Hematopoietic multipotent progenitor cell treated with erythropoietin and hydrocortisone succinate and interleukin-3 and kit ligand, for 17 days (in vitro differentiated cells): Measurements from ENCODE around the gene BIRC3.
"Not testable (repeated sequence)": the region's sequence is repeated elsewhere in the genome, so short reads cannot be mapped to it uniquely, and the experiment has no call there.

Experiments used
- DNase-seq: peaks from one replicate; pipeline ENCODE4 v3.0.0-alpha.2; 2015; ENCODE audit warnings: low spot score

BIRC3 gene

DNA sequence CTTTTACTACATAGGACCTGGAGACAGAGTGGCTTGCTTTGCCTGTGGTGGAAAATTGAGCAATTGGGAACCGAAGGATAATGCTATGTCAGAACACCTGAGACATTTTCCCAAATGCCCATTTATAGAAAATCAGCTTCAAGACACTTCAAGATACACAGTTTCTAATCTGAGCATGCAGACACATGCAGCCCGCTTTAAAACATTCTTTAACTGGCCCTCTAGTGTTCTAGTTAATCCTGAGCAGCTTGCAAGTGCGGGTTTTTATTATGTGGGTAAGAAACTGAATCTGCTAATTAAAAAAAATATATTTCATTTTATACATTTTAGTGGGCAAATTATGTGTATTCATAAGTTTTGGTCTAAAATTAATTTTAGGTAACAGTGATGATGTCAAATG lies 7.8 kb downstream of the BIRC3 start:
- no peak for DNase-seq

DNA sequence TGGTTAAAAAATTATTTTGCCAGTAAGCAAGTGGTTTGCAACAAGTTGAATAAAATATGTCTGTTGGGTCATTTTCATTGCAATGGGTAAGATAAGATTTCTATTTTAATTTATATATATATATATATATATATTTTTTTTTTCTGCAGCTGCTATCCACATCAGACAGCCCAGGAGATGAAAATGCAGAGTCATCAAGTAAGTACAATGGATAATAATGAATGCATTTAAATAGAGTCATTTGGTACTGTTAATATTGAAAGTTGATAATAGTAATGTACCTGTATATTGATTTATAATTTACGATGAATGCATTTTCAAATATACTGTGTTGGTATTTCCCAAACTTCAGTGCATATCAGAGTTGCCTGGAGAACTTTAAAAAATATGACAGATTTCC lies 11.5 kb downstream of the BIRC3 start:
- DNase-seq: no peak

DNA sequence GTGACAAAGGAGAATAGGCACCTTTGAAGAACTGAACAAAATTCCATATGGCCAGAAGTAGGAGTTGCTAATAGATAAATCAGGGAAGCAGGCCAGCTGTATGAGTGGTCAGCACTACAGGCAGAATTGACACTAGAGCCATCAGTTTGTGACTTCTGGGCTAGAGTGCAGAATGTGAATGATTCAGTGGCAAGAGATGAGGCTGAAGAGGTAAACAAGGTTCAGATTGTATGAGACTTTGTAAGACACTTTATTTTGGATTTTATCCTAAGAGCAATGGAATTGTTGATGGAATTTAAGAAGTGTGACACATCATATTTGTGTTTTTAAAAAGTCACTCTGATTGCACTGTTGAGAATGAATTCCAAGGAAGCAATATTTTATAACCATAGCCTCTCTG lies 12.9 kb downstream of the BIRC3 start:
- no peak for DNase-seq

DNA sequence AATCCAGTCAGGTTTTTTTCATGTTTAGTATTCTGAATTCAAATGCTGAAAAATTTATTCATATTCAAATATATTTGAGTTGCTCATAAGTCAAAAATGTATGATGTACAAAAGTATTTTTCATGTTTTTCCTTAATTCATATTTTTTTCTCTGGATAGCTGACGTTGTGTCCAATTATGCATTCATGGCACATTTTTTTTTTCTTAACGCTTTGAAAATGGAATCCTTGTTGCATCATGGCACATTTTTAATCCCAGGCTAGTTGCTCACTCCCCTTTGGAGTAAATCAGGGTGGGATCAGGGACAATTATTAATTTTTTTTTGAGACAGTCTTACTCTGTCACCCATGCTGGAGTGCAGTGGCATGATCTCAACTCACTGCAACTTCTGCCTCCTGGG lies 14.1 kb downstream of the BIRC3 start:
- no peak for DNase-seq

DNA sequence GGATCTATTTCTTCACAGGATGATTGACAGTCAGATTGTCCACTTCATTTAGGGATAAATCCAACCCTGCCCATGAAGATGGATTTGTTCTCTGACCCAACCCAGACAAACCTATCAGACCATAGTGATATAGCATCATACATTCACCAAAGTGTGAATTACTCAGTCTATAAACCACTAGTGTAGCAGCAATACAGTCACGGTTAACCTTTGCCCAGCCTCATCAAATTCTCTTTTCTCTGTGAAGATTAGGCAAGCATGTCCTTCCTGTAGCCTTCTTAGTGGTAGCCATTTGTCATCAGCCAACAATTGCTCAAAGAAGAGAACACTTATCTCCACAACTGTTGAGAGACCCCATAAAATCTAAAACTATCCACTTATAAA lies 15.3 kb downstream of the BIRC3 start:
- no peak for DNase-seq

DNA sequence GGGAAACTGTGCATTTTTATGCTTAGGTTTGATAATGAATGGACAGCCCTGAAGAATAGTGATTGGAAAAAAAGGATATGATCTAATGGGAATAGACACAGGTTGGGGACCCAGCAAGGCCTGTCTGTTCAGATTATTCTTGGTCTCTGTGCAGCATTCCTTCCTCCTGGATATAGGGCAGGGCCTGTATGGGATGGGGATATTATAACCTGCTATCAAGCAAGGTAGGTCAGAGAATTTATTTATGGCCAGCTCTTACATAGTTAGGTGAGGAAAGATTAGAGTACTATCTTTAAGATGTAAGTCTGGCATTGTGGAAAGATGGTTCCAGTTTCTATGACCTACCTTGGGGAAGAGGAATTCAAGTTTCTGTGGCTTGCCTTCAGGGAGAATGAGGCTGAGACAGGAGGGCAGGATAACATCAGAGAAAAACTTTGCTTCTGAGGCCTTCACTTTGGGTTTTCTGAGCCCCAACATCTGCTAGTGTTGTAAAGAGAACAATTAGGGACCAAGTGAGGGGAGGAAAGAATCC lies 21.3 kb downstream of the BIRC3 start:
- DNase-seq: no peak

DNA sequence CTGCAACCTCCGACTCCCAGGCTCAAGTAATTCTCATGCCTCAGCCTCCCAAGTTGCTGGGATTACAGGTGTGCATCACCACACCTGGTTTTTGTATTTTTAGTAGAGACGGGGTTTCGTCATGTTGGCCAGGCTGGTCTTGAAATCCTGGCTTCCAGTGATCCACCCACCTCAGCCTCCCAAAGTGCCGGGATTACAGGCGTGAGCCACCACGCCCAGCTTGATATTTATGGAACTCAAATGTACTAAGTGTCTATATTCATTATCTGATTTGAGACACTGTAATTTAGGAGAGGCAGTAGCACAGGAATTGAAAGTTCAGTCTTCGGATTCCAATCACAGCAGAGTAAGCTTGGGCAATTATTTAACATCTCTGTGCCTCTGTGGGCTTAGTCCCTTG lies 24.0 kb downstream of the BIRC3 start:
- not testable (repeated sequence) for DNase-seq

DNA sequence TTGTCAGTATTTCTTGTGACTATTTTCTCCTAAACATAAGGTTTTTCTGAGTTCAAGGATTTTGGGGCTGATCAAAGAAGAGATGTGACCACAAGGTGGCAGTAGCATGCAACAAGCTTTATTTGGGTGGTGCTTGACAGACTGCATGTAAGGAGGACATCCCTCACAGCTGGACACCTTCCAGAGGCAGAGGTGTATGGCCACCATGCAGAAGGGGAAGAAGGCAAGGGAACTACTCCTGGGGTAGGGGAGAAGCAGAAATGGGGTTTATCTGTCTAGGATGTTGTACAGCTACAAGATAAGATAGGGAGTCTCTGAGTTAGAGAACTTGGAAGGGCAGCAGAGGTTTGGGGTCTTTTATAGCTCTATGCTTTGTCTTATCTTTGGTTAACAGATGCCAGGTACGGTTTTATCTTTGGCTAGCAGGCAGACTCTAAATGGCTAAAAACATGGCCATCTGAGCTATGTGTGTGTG lies 24.6 kb downstream of the BIRC3 start:
- peak; percentile 96 for DNase-seq

DNA sequence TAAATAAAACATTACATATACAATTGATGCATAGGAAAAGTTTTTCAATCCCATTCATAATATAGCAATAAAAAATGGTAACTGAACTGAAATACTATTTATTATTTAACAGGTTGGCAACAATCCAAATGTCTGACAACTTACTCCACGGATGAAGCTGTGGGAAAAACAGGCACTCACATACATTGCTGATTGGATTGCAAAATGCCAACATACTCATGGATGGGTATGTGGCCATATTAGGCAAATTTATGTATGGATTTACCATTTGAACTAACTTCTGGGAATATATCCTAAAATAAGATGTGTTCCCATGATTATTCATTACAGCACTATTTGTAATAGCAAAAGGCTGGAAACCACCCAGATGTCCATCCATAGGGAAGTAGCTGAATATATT lies 26.5 kb downstream of the BIRC3 start:
- peak; percentile 62 for DNase-seq

DNA sequence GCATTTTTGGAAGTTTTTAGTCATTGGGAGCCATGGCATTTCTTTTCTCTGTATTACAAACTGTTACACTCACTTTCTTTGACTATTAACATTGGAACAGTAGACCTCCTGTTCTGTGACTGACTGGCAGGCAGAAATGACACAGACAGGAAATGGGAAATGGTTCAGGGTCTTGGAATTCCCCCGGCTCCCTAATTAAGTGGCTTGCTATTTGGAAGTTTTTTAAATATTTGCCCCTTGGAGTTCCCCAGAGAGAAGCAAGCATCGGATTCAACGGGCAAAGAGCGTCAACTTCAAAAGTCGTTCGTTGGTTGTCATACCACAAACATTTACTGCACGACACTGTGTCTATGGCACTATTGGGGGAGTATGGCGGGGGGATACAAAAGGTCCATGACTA lies 28.6 kb downstream of the BIRC3 start:
- peak; percentile 62 for DNase-seq

DNA sequence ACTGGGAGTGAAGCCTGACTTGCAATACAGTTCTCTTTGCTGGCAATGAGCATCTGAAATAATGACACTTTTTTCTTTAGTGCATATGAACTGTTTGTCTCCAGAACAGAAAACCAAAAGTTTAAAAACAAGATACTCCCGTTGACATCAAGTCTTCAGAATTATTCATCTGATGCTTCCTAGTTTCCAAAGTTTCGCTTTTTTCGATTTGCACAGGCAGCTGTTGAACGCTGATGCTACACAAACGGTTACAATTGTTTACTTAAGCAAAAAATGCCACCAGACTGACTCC lies 29.1 kb downstream of the BIRC3 start:
- no peak for DNase-seq

DNA sequence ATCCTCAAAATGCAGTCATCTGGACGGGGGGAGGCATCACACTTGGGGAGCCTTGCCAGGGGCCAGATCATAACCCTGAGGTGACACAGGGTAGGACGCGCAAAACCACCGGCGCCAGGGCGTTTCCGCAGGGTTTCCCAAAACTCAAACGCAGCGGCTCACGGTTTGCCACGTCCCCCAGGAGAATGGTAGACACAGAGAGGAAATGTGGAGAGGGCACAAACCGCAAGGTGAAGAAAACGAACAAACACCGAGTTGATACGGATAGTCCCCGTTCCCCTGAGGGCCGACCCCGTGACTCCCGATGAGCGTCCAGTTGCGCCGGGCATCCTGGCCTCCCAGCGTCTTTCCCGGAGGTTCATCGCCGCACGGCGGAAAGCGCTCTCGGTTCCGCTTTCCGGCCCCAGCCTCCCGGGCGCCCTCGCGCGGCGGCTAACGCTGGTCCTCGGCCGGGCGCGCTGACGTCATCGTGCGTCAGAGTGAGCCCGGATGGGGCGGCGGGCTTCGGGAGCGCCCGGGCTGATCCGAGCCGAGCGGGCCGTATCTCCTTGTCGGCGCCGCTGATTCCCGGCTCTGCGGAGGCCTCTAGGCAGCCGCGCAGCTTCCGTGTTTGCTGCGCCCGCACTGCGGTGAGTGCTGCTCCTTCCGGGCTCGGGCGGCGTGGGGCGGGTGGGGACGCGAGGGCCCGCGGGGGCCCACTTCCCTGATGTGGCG lies 29.6 kb downstream of the BIRC3 start, which contains the start of gene BIRC2:
BIRC2 (plus strand) TSS at position 467 of the 714 bp plus-strand sequence. CDS start 2,641 bp downstream, outside the sequence.
- peak; percentile 95 for DNase-seq

DNA sequence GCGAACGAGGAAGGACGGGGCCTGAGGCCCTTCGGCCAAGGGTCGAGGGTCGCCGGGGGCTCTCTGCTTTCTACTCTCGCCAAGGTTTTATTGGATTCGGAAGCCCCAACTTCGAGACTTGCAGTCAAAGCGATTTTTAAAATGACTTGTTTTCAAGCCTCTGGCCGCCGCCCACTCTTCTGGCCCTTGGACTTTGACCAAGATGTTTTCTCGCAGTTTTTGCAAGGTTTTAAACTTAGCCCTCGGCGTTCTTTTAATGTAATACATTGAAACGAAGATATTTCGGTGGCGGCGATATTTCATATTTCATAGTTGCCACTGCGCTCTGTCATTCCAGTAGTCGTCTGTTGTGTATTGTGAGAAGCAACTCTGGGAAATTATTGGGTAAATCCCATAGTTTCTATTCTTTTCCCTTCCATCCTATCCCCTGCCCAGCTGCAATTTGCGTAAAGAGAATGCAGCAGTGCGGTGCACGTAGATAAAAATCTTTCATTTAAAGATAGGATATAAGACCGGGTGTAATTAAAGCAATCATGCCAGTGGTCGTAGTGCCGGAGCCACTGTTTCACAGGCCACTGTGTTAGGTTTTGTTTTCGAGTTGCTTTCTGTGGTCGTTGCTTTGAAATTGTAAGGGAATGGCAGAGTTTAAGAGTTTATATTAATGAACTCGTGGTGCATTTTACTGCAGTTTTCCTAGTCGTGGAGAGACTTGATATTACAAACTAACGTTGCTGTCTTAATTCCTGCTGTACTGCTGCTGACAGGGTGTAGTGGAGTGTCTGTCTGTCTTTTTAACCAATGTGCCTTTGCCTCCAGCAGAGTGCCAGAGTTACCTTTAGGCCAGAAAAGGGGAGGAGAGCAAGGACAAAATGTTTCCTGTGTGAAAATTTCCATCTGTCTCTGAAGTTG lies 30.4 kb downstream of the BIRC3 start:
- DNase-seq: peak; percentile 74

DNA sequence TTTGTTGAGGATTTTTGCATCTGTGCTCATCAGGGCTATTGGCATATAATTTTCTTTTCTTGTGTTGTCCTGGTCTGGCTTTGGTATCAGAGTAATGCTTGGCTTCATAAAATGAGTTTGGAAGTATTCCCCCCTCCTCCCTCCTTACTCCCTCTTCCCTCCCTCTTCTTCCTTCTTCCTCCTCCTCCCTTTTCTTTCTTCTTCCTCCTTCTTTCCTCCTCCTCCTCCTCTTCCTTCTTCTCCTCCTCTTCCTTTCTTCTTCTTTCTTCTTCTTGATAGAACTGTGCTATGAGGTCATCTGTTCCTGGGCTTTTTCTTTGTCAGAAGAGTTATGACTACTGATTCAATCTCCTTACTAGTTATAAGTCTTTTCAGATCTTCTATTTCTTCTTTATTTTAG lies 39.8 kb downstream of the BIRC3 start:
- no peak for DNase-seq

DNA sequence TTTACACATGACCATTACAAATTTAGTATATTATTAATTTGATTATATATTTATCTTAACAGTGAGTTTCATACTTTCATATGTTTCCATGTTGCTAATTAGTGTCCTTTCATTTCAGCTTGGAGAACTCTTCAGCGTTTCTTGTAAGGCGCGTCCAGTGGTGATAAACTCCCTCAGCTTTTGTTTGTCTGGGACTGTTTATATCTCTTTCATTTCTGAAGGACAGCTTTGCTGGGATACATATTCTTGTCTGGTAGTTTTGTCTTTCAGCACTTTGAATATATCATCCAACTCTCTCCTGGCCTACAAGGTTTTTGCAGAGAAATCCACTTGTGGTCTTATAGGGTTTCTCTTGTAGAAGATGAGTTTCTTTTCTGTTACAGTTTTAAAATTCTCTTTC lies 42.1 kb downstream of the BIRC3 start:
- DNase-seq: no peak

DNA sequence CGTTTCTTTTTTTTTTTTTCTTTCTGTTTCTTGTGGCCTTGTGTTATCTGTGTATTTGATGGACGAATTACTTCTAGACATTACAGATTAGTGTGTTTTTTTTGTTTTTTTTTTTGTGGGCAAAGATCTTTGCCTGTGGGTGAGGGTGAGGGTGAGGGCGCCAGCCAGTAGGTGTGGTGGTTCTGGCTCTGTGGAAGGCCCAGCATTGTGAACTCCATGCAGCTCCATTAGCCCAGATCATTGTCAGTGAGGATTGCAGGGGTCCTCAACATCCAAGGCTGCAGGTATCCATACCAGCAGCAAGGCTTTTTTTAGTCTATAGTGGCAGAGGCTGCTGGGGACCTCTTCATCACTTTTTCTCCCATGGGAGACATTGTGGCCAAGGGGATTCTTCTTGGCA lies 43.4 kb downstream of the BIRC3 start:
- DNase-seq: no peak

DNA sequence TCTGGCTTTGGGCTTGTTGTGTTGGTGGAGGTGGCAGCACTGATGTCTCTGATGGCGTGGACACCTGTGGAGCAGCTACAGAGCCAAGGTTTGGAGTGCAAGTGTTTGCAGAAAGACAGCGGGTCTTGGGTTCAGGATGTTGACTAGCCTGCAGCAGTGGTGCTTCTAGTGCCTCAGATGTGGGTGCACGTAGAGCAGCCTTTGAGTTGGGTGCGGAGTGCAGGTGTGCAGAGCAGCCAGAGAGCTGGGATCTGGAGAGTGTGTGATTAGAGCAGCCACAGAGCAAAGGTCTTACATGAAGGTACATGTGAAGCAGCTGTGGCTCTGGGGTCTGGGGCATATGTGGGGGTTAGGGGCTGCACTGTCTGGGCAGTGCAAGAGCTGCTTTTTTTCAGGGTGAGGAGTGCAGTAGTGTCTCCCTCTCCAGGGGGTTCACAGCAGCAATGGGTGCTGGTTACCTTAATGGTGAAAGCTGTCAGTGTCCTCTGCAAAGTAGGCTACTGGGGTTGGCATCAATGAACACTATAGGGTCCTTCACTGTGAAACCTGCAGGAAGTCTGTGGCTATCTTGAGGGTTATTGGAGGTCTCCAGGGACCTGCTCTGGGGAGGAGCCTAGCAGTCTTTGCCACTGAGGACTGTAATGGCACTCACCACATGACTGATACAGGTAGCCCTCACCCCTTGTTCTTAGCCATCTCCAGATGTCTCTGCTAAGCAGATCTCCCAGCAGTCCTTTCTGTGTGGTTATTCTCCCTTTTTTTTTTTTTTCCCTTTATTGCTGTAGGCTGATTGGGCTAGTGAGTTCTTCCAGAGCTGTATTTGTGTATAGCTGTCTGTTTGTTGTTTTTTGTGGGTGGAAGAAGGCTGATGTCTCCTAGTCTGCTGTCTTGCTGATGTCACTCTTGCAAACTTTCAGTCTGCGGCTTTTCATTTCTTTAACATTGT lies 44.1 kb downstream of the BIRC3 start:
- no peak for DNase-seq

DNA sequence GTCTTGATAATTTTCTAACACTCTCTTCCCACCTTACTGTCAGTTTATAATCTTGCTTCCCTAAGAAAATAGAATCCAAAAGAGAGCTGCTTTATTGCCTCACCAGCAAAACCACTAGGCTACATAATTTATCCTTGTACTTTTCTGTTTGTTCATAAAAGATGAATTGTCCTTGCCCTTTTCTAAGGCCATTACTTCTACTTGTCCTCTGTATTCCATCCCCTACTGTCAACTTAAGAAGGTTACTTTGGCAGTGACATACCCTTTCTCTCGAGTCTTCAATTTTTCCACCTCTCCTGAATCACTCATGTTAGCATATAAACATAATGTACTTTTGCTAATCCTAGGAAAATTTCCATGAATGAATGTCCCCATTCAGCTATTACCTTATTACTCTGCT lies 47.7 kb downstream of the BIRC3 start:
- DNase-seq: no peak

DNA sequence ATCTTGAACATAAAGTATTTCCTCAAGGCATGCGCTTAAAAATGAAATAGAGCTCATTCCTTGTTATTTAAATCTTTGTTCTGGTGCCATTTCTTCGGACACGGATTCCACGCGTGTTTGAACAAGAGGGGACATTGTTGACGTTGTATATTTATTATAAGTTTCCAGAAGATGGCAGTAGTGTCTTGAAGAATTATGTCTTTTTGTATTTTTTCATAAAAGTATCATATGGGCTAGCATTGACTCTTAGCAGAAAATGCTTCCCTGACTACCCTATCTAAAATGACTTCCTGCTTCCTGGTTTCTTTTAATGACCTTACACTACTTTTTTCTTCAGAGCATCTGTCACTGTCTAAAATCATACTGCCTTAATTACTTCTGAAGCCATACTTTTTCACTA lies 50.1 kb downstream of the BIRC3 start:
- no peak for DNase-seq

DNA sequence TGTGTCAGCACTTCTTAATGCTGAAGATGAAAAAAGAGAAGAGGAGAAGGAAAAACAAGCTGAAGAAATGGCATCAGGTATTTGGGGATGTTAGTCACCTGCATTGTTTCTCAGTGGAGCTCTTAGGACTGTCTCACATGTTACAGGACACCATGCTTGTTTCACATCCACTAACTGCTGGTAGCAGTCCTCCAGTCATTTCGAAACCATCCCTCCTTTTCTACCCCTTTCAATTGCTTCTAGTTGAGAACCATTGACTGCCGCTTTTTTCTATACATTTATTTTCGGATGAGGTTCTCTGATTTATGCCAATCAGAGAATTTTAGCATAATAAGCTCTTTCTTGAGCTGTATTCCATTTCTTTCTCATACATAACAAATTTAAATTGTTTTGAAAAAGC lies 51.2 kb downstream of the BIRC3 start:
- DNase-seq: no peak

DNA sequence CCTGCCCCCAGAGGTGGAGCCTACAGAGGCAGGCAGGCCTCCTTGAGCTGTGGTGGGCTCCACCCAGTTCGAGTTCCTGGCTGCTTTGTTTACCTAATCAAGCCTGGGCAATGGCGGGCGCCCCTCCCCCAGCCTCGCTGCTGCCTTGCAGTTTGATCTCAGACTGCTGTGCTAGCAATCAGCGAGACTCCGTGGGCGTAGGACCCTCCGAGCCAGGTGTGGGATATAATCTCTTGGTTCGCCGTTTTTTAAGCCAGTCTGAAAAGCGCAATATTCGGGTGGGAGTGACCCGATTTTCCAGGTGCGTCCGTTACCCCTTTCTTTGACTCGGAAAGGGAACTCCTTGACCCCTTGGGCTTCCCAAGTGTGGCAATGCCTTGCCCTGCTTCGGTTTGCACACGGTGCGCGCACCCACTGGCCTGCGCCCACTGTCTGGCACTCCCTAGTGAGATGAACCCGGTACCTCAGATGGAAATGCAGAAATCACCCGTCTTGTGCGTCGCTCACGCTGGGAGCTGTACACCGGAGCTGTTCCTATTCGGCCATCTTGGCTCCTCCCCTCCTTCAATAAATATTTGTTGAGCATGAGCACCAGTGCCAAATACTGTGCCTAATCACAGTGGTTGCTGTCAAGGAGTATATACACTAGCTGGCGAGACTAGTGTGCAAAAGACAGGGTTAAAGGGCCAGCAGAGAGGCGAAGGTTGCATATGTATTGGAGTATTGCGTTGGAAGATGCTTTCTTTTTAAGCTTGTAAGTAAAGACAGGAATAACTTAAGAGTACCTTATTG lies 57.5 kb downstream of the BIRC3 start:
- DNase-seq: not testable (repeated sequence)
